Activated naive CD4-positive, alpha-beta T cell treated with anti-CD3 and anti-CD28 coated beads, Interleukin-2, amount 10 ng/mL, durations not matched to agents 7 days and 5 days (primary cell): ENCODE results near the gene KNTC1.
"Not testable (repeated sequence)": the region's sequence is repeated elsewhere in the genome, so short reads cannot be mapped to it uniquely, and the experiment has no call there.

Source experiments
- CTCF ChIA-PET: fragments of 350-600 bp; sonication (Branson Sonifier 250); formaldehyde crosslinking; loops from one replicate; lab custom pipeline; 2021; ENCODE audit warnings: antibody characterized with exemption; lab: Charles Lee
- DNase-seq: peaks from one replicate; pipeline ENCODE4 v3.0.0-alpha.2; 2020
- H3K27ac Mint-ChIP-seq: one replicate; pipeline ENCODE4 v1.8.0; 2021; ENCODE audit warnings: mild to moderate bottlenecking, moderate library complexity, mixed read lengths
- H3K27me3 Mint-ChIP-seq: one replicate; pipeline ENCODE4 v1.8.0; 2021; ENCODE audit warnings: mild to moderate bottlenecking, mixed read lengths
- H3K36me3 Mint-ChIP-seq: one replicate; pipeline ENCODE4 v1.8.0; 2021; ENCODE audit warnings: mixed read lengths
- H3K4me1 Mint-ChIP-seq: one replicate; pipeline ENCODE4 v1.8.0; 2021; ENCODE audit warnings: mixed read lengths
- H3K4me3 Mint-ChIP-seq: one replicate; pipeline ENCODE4 v1.8.0; 2021; ENCODE audit warnings: mild to moderate bottlenecking, moderate library complexity, mixed read lengths
- H3K9me3 Mint-ChIP-seq: one replicate; pipeline ENCODE4 v1.8.0; 2021; ENCODE audit warnings: mixed read lengths

Gene KNTC1

DNA sequence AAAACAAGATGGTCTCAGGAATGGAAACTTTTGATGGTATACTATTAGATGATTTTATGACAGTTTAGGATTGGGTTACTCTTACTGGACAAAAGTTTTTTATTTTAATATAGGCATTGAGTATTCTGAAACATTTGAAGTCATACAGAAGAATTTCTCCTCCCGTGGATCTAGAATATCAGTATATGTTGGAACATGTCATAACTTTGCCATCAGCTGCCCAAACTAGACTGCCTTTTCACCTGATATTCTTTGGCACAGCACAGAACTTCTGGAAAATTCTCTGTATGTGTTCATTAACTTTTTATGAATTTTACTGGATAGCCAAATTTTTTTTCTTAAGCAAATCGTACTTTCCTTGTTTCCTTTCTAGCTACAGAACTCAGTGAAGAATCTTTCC, 75.4 kb downstream of the KNTC1 start:
- Mint-ChIP-seq H3K36me3 (peaks cover 37% of the 10 kb centered on the region), H3K27ac (no peak overlapping the region), H3K27me3 (no peaks in the 10 kb centered on the region), H3K4me3 (no peak overlapping the region), H3K9me3 (no peaks in the 10 kb centered on the region), H3K4me1 (no peaks in the 10 kb centered on the region)
- CTCF ChIA-PET = no interaction called here
- no peak for DNase-seq

DNA sequence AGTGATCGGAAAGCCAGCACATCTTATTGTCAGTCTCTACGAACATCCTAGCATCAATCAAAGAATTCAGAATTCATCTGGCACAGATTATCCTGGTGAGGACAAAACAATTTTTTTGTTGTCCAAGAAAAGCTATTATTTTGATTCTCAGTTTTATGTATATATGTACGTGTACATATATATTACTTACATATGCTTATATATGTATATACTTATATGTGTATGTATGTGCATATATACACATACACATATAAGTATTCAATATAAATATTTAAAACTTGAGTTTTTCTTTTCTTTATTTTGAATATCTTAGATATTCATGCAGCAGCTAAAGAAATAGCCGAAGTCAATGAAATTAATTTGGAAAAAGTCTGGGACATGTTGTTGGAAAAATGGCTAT, 77.9 kb downstream of the KNTC1 start:
- H3K27ac Mint-ChIP-seq = no peak overlapping the region
- peaks cover 33% of the 10 kb centered on the region for H3K36me3 Mint-ChIP-seq
- no peak overlapping the region for H3K4me3 Mint-ChIP-seq
- H3K4me1 Mint-ChIP-seq = no peaks in the 10 kb centered on the region
- no peaks in the 10 kb centered on the region for H3K9me3 Mint-ChIP-seq
- H3K27me3 Mint-ChIP-seq = no peaks in the 10 kb centered on the region
- CTCF ChIA-PET = no interaction called here
- no peak for DNase-seq

DNA sequence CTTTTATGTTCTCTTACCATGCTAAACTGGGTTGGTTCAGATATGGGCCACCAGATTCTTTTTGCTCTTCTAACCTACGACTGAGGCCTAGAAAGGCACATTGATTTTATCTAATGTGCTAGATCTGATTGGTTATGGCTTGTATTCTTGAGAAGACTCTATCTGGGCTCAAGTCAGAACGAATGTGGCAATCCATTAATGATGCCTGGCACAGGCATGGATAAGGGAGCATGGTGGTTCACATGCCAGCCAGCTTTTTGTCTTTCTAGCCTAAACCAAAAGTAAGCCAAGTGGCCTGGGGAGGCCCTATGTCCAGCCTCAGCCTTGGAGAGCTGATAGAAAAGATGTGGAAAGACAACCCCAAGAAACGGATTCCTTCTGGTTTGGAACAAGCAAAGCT, 82.7 kb downstream of the KNTC1 start:
- Mint-ChIP-seq H3K9me3 (no peaks in the 10 kb centered on the region), H3K27me3 (no peaks in the 10 kb centered on the region), H3K27ac (no peak overlapping the region), H3K4me1 (no peaks in the 10 kb centered on the region), H3K36me3 (peaks cover 49% of the 10 kb centered on the region), H3K4me3 (no peak overlapping the region)
- no peak for DNase-seq
- CTCF ChIA-PET = no interaction called here

DNA sequence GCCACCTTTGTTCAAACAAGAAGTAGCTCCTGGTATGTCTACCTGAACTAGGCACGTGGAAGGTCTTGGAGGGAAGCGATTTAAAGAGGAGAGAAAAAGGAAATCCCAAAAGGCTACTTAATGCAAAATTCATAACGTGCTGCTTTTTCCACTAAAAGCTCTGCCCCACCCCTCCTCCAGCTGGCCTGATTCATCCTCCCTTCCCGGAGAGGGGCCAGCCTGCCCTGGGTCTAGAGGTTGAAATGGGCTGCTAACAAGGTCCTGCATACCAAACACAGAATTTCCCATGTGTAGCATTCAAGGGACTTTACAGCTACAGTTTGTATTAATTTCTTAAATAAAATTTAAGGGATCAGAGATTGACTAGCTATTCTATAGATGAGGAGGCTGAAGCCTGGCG, 83.2 kb downstream of the KNTC1 start:
- no peaks in the 10 kb centered on the region for H3K27me3 Mint-ChIP-seq

DNA sequence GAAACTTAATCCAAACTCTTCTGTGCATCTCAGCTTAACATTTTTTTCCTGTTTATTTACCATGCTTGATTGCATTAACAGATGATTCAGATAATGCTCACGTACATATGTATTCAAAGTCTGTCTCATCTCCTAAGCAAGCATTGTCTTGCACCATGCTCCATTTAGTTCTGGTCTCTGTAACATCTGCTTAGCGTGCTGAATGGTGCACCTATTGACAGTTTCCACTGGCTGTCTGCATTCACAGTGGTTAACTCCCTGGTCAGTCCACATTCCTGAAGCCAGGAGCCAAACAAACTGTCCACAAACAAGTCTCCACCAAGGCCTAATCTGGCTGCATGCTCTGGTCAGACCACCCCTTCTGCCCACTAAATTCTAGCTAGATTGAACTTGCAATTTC, 83.9 kb downstream of the KNTC1 start:
- H3K27ac Mint-ChIP-seq = no peak overlapping the region

More for the DNA sequence above, 83.2 kb downstream of the KNTC1 start:
- H3K4me3 Mint-ChIP-seq = no peak overlapping the region
- no peak for DNase-seq
- no peaks in the 10 kb centered on the region for H3K4me1 Mint-ChIP-seq
- no peak overlapping the region for H3K27ac Mint-ChIP-seq
- CTCF ChIA-PET = no interaction called here
- no peaks in the 10 kb centered on the region for H3K9me3 Mint-ChIP-seq
- peaks cover 51% of the 10 kb centered on the region for H3K36me3 Mint-ChIP-seq

DNA sequence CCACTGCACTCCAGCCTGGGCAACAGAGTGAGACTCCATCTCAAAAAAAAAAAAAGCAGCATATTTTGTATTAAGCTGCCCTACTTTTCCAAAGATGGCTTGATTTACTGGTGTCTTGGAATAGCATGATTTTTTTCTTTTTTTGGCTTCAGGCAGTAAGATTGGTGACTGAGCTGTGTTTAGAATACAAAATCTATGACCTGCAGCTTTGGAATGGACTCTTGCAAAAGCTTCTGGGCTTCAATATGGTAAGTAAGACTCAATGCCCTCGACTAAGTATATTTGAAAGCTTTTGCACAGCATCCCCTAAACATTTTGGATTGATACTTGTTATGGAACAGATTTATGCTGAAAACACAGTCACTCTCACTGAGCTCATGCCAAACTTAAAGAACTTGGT, 87.8 kb downstream of the KNTC1 start:
- H3K9me3 Mint-ChIP-seq = no peaks in the 10 kb centered on the region
- no peaks in the 10 kb centered on the region for H3K4me1 Mint-ChIP-seq
- no peaks in the 10 kb centered on the region for H3K27me3 Mint-ChIP-seq
- H3K27ac Mint-ChIP-seq = no peak overlapping the region
- H3K36me3 Mint-ChIP-seq = peaks cover 56% of the 10 kb centered on the region
- no peak overlapping the region for H3K4me3 Mint-ChIP-seq
- CTCF ChIA-PET = interaction anchor here (0.6 to 1.0 kb wide), 3 partner anchors 9 to 338 kb away, joined by 3 read pairs; no protein-coding TSS in a partner anchor
- DNase-seq = no peak

More for the DNA sequence above, 83.9 kb downstream of the KNTC1 start:
- no peaks in the 10 kb centered on the region for H3K27me3 Mint-ChIP-seq
- H3K9me3 Mint-ChIP-seq = no peaks in the 10 kb centered on the region
- no peak for DNase-seq
- H3K36me3 Mint-ChIP-seq = peaks cover 55% of the 10 kb centered on the region
- no peak overlapping the region for H3K4me3 Mint-ChIP-seq
- no peaks in the 10 kb centered on the region for H3K4me1 Mint-ChIP-seq
- CTCF ChIA-PET = no interaction called here

DNA sequence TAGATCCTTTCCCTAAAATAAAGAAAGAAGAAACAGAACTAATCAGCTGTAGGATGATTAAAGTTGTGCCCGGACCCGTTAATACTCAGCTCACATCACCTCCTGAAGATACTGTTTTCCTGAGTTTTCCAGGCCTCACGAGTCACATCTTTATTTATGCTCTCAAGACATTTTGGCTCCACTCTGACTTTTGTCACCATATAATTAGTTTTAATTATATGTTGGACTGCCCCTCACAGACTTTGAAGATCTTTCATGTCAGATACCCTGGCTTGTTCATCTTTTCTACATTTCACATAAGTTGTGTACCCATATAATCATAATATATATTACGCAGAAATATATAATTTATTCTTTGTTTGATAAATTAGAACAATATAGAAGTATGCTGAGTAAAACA, 88.7 kb downstream of the KNTC1 start:
- Mint-ChIP-seq H3K36me3 (peaks cover 57% of the 10 kb centered on the region), H3K4me3 (no peak overlapping the region), H3K27ac (no peak overlapping the region), H3K9me3 (no peaks in the 10 kb centered on the region), H3K4me1 (no peaks in the 10 kb centered on the region), H3K27me3 (no peaks in the 10 kb centered on the region)
- no peak for DNase-seq
- CTCF ChIA-PET = no interaction called here

DNA sequence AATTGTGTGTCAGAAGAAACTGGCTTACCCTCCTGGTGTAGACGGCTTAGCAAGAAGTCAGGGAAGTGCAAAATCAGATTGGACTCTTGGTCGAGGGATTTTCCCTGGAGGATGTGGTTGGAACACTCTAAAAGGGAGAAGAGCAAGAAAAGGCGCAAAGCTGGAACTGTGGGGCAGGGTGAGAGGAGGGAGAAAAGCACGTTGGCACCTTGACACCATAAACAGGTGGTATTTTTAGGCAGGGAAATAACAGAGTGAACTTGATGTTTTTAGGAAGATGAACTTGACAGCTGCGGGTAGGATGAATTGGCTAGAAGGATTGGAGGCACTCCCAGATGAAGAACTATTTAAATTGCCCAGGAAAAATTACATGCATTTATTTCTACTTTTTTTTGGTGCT, 108.4 kb downstream of the KNTC1 start:
- H3K4me1 Mint-ChIP-seq = no peaks in the 10 kb centered on the region
- no peak overlapping the region for H3K4me3 Mint-ChIP-seq
- H3K27ac Mint-ChIP-seq = no peak overlapping the region
- no peaks in the 10 kb centered on the region for H3K9me3 Mint-ChIP-seq
- peaks cover 8% of the 10 kb centered on the region for H3K36me3 Mint-ChIP-seq
- no peaks in the 10 kb centered on the region for H3K27me3 Mint-ChIP-seq
- CTCF ChIA-PET = interaction anchor here (5.4 kb wide), 1 partner anchor 117 kb away, joined by 30 read pairs; the partner anchor contains the start of gene DENR
- DNase-seq = no peak

DNA sequence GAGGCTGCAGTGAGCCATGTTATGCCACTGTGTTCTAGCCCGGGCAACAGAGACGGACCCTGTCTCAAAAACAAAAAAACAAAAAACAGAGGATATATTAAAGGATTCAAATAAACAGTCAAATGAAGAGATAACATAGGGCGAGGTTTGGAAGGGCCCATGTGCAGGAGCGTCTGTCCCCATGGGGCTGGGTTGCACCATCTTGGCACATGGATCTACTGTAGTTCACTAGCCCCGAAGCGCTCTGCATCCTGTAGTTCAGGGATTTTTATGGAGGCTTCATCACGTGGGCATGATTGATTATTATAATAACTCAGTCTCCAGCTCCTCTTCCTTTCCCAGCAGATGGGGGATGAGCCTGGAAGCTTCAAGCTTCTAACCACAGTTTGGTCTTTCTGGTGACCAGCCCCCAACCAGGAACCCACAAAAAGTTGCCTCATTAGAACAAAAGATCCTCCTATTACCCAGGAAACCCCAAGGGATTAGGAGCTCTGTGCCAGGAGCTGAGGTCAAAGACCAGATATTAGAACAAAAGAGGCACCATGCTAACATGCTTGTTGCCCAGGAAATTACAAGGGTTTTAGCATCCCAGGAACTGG, 116.3 kb downstream of the KNTC1 start:
- H3K4me1 Mint-ChIP-seq = peaks cover 15% of the 10 kb centered on the region
- H3K27ac Mint-ChIP-seq = no peak overlapping the region
- H3K9me3 Mint-ChIP-seq = no peaks in the 10 kb centered on the region
- H3K36me3 Mint-ChIP-seq = peaks cover 6% of the 10 kb centered on the region
- no peak overlapping the region for H3K4me3 Mint-ChIP-seq
- CTCF ChIA-PET = no interaction called here
- no peak for DNase-seq
- no peaks in the 10 kb centered on the region for H3K27me3 Mint-ChIP-seq

DNA sequence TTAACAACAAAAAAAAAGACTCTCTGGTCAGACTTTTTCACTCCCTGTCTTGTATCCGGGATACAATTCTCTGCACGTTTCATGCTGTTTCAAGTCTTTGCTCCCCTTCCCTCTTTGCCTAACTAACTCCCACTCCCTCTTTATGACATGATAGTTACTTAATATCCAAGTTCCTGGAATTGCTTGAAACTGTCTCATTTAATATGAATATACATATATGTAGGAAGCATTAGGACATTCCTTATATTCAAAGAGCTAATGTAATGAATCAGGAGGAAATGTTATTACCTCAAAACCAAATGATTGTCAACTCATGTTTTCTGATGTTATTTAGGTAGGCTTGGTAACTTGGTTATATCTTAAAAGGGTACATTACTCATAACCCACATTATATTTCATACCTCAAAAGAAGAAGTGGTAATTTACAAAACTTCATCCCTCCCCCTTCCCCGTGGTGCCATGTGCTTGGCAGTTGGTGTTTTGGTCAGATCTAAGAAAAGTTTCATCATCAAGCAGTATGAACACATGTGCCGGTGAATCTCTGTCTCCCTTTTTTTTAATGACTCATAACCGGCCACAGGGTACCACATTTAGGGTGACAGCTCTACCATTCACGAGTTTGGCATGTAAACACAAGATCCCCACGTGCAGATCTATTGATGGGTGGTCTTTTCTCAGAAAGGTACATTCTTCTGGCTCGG, 119.6 kb downstream of the KNTC1 start:
- H3K9me3 Mint-ChIP-seq = no peaks in the 10 kb centered on the region
- H3K27ac Mint-ChIP-seq = peak overlapping the region; percentile 4
- CTCF ChIA-PET = interaction anchor here (1.3 kb wide), 1 partner anchor 9 kb away, joined by 3 read pairs; no protein-coding TSS in a partner anchor
- H3K4me3 Mint-ChIP-seq = no peak overlapping the region
- H3K4me1 Mint-ChIP-seq = peaks cover 15% of the 10 kb centered on the region
- no peaks in the 10 kb centered on the region for H3K27me3 Mint-ChIP-seq
- H3K36me3 Mint-ChIP-seq = peaks cover 6% of the 10 kb centered on the region
- peak; percentile 47 for DNase-seq

DNA sequence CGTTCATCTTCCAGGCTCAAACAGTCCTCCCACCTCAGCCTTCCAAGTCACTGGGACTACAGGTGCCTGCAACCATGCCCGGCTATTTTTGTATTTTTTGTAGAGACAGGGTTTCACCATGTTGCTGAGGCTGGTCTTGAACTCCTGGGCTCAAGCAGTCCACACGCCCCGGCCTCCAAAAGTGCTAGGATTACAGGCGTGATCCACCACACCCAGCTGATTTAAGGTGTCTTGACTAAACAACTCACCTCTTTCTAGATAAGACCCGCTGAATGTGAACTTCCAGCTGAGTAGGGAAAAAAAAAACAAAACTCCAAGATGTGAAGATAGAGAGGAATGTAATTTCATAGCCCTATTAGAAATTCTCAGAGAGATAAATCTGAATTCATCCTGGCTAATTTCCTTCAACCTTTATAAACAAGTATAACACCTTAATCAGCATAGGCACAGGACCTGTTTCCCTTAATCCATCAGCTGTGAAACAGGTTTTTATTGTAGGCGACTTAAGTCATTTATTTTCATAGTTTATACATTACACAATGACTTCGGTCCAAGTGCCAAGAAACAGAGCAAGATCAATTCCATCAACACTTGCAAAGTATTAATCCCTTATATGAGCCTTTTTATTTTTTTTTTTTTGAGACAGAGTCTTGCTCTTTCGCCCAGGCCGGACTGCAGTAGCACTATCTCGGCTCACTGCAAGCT, 124.6 kb downstream of the KNTC1 start:
- CTCF ChIA-PET = interaction anchor here (0.7 kb wide), 1 partner anchor 11 kb away, joined by 3 read pairs; no protein-coding TSS in a partner anchor
- no peak overlapping the region for H3K4me3 Mint-ChIP-seq
- no peaks in the 10 kb centered on the region for H3K27me3 Mint-ChIP-seq

DNA sequence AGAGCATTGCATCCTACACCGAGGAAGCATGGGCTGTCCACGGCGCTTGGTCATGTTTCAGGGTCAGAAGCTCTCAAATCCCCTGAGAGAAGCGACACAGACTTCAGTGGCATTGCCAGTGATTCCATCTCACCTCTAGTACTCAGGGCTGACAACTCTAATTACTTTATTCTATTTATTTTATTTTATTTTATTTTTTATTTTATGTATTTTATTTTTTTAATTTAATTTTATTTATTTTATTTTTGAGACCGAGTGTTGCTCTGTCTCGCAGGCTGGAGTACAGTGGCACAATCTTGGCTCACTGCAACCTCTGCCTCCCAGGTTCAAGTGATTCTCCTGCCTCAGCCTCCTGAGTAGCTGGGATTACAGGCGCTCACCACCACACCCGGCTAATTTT, 126.2 kb downstream of the KNTC1 start:
- H3K27me3 Mint-ChIP-seq, H3K36me3 Mint-ChIP-seq, H3K27ac Mint-ChIP-seq, DNase-seq, CTCF ChIA-PET, H3K4me3 Mint-ChIP-seq, H3K4me1 Mint-ChIP-seq, H3K9me3 Mint-ChIP-seq: not testable (repeated sequence)

More for the DNA sequence above, 124.6 kb downstream of the KNTC1 start:
- H3K4me1 Mint-ChIP-seq = peaks cover 8% of the 10 kb centered on the region
- H3K27ac Mint-ChIP-seq = no peak overlapping the region
- H3K9me3 Mint-ChIP-seq = no peaks in the 10 kb centered on the region
- no peak for DNase-seq
- H3K36me3 Mint-ChIP-seq = no peaks in the 10 kb centered on the region

DNA sequence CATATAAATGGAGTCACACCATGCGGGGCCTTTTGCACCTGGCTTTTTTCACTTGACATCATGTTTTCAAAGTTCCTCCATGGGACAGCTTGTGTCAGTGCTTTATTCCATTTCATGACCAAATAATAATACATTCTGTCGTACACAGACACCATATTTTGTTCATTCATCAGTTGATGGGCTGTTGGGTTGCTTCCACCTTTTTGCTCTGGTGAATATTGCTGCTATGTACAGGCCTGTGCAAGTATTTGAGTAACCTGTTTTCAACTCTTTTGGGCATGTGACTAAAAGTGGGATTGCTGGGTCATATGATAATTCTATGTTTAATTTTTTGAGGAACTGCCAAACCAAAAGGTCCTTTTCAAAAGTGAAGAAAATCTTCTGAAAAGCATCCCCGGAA, 129.2 kb downstream of the KNTC1 start:
- no peaks in the 10 kb centered on the region for H3K9me3 Mint-ChIP-seq
- no peaks in the 10 kb centered on the region for H3K4me1 Mint-ChIP-seq
- H3K27ac Mint-ChIP-seq = no peak overlapping the region
- no peak for DNase-seq
- H3K4me3 Mint-ChIP-seq = no peak overlapping the region
- no peaks in the 10 kb centered on the region for H3K36me3 Mint-ChIP-seq
- H3K27me3 Mint-ChIP-seq = no peaks in the 10 kb centered on the region
- CTCF ChIA-PET = no interaction called here

DNA sequence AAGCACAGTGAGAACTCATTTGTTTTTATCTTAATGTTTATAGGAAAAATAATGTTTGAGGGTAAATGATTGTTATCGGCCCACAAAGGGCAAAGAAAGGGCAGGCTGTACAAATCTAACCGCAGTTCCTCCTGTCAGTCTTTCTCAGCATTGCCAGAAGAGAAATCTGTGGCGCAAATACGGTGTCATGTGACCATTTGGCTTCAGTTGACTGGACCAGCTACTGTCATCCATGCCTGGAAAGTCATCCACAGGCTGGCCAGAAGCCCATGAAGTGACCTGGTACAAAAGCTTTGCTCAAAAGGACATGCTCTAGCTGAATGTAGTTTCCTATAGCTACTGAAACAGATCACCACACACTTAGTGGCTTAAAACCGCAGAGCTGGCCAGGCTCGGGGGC, 132.5 kb downstream of the KNTC1 start:
- CTCF ChIA-PET = interaction anchor here (0.6 kb wide), 1 partner anchor 505 kb away, joined by 4 read pairs; no protein-coding TSS in a partner anchor
- Mint-ChIP-seq H3K27me3 (no peaks in the 10 kb centered on the region), H3K4me3 (no peak overlapping the region), H3K4me1 (no peaks in the 10 kb centered on the region), H3K36me3 (no peaks in the 10 kb centered on the region), H3K27ac (no peak overlapping the region), H3K9me3 (no peaks in the 10 kb centered on the region)
- DNase-seq = no peak
